Measurements from ENCODE around the gene SUDS3.

Gene SUDS3, protein sequence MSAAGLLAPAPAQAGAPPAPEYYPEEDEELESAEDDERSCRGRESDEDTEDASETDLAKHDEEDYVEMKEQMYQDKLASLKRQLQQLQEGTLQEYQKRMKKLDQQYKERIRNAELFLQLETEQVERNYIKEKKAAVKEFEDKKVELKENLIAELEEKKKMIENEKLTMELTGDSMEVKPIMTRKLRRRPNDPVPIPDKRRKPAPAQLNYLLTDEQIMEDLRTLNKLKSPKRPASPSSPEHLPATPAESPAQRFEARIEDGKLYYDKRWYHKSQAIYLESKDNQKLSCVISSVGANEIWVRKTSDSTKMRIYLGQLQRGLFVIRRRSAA

DNA sequence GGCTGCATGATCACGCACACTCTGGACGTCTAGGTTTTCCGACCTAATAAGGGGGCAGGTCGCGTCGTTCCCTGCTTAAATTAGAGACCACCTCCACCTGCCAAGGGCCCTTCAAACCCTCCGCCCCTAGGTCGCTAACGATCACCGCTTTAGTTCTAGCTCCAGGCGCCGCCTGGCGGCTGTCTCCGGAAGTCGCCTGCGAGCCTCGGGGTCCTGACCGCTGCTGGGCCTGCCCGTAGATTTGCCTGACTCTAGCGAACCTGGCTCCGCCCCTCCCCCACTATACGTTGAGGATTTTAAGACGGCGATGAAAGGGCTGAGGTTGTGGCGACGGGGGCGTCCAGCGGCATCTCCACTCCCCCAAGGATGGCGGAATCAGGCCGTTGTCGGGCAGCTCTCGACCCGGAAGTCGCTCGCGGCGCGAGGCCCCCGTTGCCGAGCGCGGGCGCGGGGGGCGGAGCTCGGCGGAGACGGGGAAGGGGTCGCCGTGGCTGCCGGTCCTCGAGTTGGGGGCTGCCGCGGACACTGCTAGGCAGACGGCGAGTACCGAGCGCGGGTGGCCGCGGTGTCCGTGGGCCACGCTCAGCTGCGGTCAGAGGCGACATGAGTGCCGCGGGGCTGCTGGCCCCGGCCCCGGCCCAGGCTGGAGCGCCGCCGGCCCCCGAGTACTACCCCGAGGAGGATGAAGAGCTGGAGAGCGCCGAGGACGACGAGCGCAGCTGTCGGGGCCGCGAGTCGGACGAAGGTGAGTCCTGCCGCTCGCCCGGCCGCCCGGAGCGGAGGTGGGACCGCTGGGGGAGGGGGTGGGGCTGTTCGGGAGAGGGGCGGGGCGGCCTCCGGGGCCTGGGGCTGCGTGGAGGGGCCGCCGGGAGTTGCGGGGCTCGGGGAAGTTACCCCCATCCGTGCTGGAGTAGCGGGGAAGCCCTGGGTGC, at the start of gene SUDS3:
SUDS3 (plus strand) TSS at position 467 of the 932 bp plus-strand sequence; CDS start at position 604, 137 bp downstream.
- peak; percentile 89 for DNase-seq (ENCODE audit: extremely low read depth, insufficient read length)

DNA sequence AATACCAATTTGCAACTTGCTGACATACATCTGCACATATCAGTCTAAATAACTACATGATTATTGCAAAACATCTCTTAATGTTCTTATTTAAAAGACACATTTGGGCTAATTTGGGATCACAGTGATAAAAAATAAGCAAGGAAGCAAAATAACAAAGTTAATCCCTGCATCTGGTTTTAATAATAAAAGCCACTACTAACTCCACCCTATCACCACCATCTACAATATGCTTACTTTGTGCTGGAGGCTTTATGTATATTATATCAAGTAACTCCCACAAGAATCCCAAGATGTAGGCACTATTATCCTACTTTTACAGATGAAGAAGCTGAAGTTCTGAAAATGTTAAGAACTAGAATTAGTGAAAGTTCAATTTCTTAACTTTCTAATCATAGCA, 49.4 kb upstream of the SUDS3 start:
- Histone ChIP-seq H3K4me3 (replicated peaks; ENCODE audit: low read depth, low read length) (no peak overlapping the region), H3K27me3 (replicated peaks; ENCODE audit: control insufficient read depth, insufficient read depth, low read length) (no peaks in the 10 kb centered on the region), H3K36me3 (ENCODE audit: control insufficient read depth, insufficient read depth, low read length) (no peaks in the 10 kb centered on the region)
- DNase-seq (ENCODE audit: extremely low read depth, insufficient read length) = no peak
- TF ChIP-seq, protein P1, sequence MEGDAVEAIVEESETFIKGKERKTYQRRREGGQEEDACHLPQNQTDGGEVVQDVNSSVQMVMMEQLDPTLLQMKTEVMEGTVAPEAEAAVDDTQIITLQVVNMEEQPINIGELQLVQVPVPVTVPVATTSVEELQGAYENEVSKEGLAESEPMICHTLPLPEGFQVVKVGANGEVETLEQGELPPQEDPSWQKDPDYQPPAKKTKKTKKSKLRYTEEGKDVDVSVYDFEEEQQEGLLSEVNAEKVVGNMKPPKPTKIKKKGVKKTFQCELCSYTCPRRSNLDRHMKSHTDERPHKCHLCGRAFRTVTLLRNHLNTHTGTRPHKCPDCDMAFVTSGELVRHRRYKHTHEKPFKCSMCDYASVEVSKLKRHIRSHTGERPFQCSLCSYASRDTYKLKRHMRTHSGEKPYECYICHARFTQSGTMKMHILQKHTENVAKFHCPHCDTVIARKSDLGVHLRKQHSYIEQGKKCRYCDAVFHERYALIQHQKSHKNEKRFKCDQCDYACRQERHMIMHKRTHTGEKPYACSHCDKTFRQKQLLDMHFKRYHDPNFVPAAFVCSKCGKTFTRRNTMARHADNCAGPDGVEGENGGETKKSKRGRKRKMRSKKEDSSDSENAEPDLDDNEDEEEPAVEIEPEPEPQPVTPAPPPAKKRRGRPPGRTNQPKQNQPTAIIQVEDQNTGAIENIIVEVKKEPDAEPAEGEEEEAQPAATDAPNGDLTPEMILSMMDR (IDR thresholded peaks at IDR 0.05; ENCODE audit: insufficient read depth, low read length, poor library complexity, severe bottlenecking) = no peak

More for the DNA sequence above, at the start of gene SUDS3:
- no peaks in the 10 kb centered on the region; the same call in 1 of the 2 replicates for H3K36me3 ChIP-seq (ENCODE audit: control insufficient read depth, insufficient read depth, low read length)
- peak within 1 kb of the TSS; percentile 97 for H3K4me3 ChIP-seq (replicated peaks; ENCODE audit: low read depth, low read length)
- no peaks in the 10 kb centered on the region for H3K27me3 ChIP-seq (replicated peaks; ENCODE audit: control insufficient read depth, insufficient read depth, low read length)
- TF ChIP-seq, protein P1 (IDR thresholded peaks at IDR 0.05; ENCODE audit: insufficient read depth, low read length, poor library complexity, severe bottlenecking) = peak; percentile 99

DNA sequence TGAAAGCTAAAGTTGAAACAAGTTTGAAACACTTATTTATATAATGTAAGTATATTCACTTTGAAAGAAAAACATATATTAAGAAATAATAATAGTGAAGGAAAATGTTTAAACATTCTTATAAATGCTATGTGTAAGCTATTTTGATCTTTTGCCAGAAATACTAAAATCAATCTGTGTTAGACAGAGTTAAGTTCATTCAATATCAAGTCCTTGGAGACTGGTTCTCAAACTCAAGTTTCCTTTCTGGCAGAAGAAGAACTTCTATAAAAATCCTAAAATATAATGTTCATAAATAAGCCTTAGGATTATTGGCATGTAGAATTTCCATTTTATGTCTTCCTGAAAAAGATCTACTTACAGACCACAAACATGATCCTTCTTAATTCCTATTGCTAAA, 49.0 kb upstream of the SUDS3 start:
- no peak for DNase-seq (ENCODE audit: extremely low read depth, insufficient read length)
- H3K36me3 ChIP-seq (ENCODE audit: control insufficient read depth, insufficient read depth, low read length) = no peaks in the 10 kb centered on the region
- H3K4me3 ChIP-seq (replicated peaks; ENCODE audit: low read depth, low read length) = no peak overlapping the region
- TF ChIP-seq, protein P1 (IDR thresholded peaks at IDR 0.05; ENCODE audit: insufficient read depth, low read length, poor library complexity, severe bottlenecking) = no peak
- no peaks in the 10 kb centered on the region for H3K27me3 ChIP-seq (replicated peaks; ENCODE audit: control insufficient read depth, insufficient read depth, low read length)

DNA sequence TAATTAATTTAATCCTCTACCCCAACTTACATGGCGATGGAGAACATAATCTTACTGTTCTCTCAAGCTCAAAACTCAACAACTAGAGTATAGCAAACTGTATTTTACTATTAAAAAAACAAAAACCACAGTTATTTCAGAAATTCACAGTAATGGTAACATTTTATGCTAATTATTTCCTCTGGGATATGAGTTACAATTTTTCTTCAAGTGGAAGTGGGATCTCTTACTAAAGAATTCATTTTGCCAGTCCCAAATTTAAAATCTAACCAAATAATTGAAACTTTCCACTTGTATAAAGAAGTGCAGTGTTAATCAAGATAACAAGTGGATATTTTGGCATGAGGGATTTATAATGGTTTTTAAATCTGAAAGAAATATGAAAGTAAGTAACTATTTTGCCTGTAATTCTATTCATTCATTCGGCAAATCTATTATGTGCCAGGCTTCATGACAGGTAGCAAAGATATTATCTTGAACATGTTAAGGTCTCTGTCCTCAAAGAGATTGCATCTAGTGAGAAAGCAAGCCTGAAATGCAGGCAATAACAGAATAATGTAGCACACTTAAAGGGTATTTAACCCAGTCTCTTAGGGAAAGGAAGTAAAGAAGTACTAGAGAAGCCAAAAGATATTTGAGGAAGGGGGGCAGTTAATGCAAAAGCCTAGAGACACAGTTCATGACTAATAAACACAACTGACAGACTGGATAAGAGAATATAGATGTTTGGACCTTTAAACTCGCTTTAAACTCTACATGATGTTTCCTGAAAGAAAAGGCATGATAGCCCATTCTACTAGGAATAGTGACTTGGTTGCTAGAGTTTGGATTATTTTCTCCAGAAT, 47.6 kb upstream of the SUDS3 start:
- no peaks in the 10 kb centered on the region for H3K36me3 ChIP-seq (ENCODE audit: control insufficient read depth, insufficient read depth, low read length)
- TF ChIP-seq, protein P1 (IDR thresholded peaks at IDR 0.05; ENCODE audit: insufficient read depth, low read length, poor library complexity, severe bottlenecking) = no peak
- H3K27me3 ChIP-seq (replicated peaks; ENCODE audit: control insufficient read depth, insufficient read depth, low read length) = no peaks in the 10 kb centered on the region
- DNase-seq (ENCODE audit: extremely low read depth, insufficient read length) = no peak
- no peak overlapping the region for H3K4me3 ChIP-seq (replicated peaks; ENCODE audit: low read depth, low read length)

DNA sequence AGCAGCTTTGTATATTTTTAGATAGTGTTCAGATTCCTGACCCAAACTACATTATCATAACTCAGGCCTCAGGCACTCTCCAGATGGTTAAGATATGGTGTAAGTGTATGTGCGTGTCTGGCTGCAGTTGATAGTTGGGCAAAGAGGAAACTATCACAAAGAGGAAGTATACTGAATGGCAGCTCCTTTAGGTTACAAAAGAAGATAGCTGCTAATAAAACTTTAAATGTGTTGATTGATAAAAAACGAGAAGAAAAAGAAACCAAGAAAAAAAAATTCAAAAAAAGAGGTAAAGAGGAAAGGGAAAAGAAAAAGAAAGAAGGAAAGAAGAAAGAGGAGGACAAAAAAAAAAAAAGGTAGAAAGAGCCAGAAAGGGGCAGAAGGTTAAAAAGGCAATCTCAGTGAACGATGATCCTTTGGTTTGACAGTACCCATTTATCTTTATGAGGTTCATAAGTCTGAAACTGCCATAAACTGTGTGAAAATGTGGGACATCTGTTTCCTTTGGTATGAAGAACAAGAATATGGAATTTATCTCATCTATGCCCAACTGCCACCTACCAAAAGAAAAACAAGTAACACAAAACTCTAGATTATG, 45.8 kb upstream of the SUDS3 start:
- no peak overlapping the region; the same call in 1 of the 2 replicates for H3K4me3 ChIP-seq (replicated peaks; ENCODE audit: low read depth, low read length)
- peak; percentile 32 for DNase-seq (ENCODE audit: extremely low read depth, insufficient read length)
- H3K27me3 ChIP-seq (replicated peaks; ENCODE audit: control insufficient read depth, insufficient read depth, low read length) = no peaks in the 10 kb centered on the region
- TF ChIP-seq, protein P1 (IDR thresholded peaks at IDR 0.05; ENCODE audit: insufficient read depth, low read length, poor library complexity, severe bottlenecking) = no peak
- H3K36me3 ChIP-seq (ENCODE audit: control insufficient read depth, insufficient read depth, low read length) = no peaks in the 10 kb centered on the region
